HT-29 (cell line): ENCODE measurements around the gene LRRC25. TPM values are rescaled to one million over a fixed set of nuclear protein-coding genes. Genes with fewer than 3 reads are reported as not detected.

Experiments used
- DNase-seq: peaks from one replicate; pipeline ENCODE4 v3.0.0-alpha.2; 2015; ENCODE audit warnings: low spot score
- total RNA-seq: library from RNA; depleted of rRNA; stranded (reverse); fragments of >200 nt; shearing (Covaris generic); gene quantifications from 2 replicates; pipeline ENCODE4 v1.2.3, GENCODE V29; 2014

LRRC25 gene
- total RNA-seq, 1 experiment from 2014 or later, result not detected

- no peak for DNase-seq
These were observed 27.6 kb upstream of the LRRC25 start for GRCh38 chr19:18424890-18425514.

GRCh38 chr19:18424122-18424889 is 26.9 kb upstream of the LRRC25 start:
- DNase-seq, result no peak

- DNase-seq, result no peak
These were observed 26.0 kb upstream of the LRRC25 start for GRCh38 chr19:18423258-18424020.

GRCh38 chr19:18422530-18423191 is 25.2 kb upstream of the LRRC25 start:
- DNase-seq, result no peak

GRCh38 chr19:18421371-18421959 is 24.0 kb upstream of the LRRC25 start:
- no peak for DNase-seq

- DNase-seq, result no peak
These were observed 23.5 kb upstream of the LRRC25 start for GRCh38 chr19:18420930-18421329.

- no peak for DNase-seq
These were observed 22.5 kb upstream of the LRRC25 start for GRCh38 chr19:18419699-18420460.

- DNase-seq, result peak; percentile 73
These were observed 21.8 kb upstream of the LRRC25 start, which contains the start of gene SSBP4 for GRCh38 chr19:18419195-18419698. SSBP4 (plus strand) TSS chr19:18419398; CDS start chr19:18419649, 251 bp downstream.

GRCh38 chr19:18418483-18419194 is 21.2 kb upstream of the LRRC25 start:
- DNase-seq, result peak; percentile 56

GRCh38 chr19:18418029-18418482 is 20.6 kb upstream of the LRRC25 start:
- DNase-seq, result no peak

GRCh38 chr19:18417250-18418028 is 20.0 kb upstream of the LRRC25 start:
- peak; percentile 30 for DNase-seq

GRCh38 chr19:18416778-18417249 is 19.4 kb upstream of the LRRC25 start:
- DNase-seq, result peak; percentile 82

- DNase-seq, result no peak
These were observed 17.9 kb upstream of the LRRC25 start for GRCh38 chr19:18415178-18415867.

GRCh38 chr19:18414504-18415177 is 17.2 kb upstream of the LRRC25 start:
- DNase-seq, result peak; percentile 47

GRCh38 chr19:18412610-18413239 is 15.3 kb upstream of the LRRC25 start:
- no peak for DNase-seq

- DNase-seq, result peak; percentile 59
These were observed 10.6 kb upstream of the LRRC25 start for GRCh38 chr19:18408053-18408476.

GRCh38 chr19:18406749-18407148 is 9.3 kb upstream of the LRRC25 start:
- DNase-seq, result no peak
